GM19372 (cell line): ENCODE measurements around the gene COL1A1.

Source experiments
- ATAC-seq: cut with Tn5 transposase; IDR thresholded peaks from one replicate; pipeline ENCODE4 v1.9.1; 2021; ENCODE audit warnings: mild to moderate bottlenecking, low read depth, moderate library complexity; ENCODE audit not compliant: unreplicated experiment

The COL1A1 gene

GRCh38 chr17:50203086-50203485, 1.7 kb upstream of the COL1A1 start:
- ATAC-seq, result no peak

DNA sequence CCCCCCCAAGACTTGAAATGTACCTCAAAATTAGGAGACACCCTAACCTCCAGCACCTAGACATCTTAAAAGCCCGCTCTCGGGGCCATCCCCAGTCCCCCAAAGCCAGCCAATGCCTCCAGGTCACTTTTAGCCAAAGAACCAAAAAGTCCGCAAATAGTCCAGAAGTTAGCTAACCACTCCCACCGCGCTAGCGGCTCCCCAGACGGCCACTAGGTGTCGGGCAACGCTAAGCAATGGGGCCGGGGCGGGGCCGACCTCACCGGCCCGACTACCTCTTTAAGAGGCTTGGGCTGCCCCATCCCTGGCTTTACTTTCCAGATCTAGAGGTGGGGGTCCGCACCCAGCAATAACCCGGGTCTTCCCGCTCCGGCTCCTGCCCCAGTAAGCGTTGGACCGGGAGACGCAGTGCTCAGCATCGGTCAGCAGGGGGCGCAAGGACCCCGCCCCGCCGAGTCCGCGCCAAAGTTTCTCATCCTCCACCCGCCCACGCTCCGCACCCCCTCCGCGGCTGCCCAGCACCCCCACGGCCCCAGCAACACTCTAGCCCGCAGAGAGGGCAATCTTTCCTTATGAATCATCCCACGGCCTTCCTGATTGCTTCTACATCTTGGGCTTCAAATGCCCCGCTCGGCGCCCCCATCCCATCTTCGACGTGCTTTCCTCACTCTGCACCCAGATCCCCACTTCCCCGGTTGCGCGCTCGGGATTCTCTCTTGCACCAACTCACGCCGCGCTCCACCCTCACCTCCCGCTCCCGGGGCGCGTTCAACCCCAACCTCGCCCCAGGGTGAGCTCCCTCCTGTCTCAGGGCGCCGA, 765 bp downstream of the COL1A1 start:
- peak; percentile 63 for ATAC-seq

DNA sequence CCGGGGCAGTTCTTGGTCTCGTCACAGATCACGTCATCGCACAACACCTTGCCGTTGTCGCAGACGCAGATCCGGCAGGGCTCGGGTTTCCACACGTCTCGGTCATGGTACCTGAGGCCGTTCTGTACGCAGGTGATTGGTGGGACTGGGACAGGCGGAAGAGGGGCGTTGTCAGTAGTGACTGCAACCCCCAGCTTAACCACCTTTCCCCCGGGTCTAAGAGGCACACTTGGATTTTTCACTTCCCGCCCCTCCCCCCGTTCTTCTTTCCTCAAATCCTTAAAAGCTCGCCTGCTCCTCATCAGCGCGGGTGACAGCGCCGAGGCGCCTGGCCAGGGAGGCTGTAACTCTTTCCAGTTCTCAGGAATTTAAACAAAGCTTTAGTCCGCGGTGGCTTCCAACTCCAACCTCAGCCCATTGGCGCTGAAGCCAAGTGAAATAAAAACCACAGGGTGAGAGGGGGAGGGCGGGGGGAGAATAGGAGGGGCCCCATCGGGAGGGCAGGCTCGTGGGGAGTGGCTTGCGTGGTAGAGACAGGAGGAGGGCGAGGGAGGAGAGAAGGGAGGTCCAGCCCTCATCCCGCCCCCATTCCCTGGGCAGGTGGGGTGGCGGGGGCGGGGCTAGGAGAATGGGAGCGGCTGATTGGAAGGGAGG, 1.5 kb downstream of the COL1A1 start:
- ATAC-seq, result peak; percentile 54

- no peak for ATAC-seq
Observed at GRCh38 chr17:50199211-50199802, 2.1 kb downstream of the COL1A1 start.

GRCh38 chr17:50198026-50198669, 3.3 kb downstream of the COL1A1 start:
- no peak for ATAC-seq

GRCh38 chr17:50196826-50197225, 4.6 kb downstream of the COL1A1 start:
- ATAC-seq, result no peak

- ATAC-seq, result no peak
Observed at GRCh38 chr17:50196036-50196435, 5.4 kb downstream of the COL1A1 start.

DNA sequence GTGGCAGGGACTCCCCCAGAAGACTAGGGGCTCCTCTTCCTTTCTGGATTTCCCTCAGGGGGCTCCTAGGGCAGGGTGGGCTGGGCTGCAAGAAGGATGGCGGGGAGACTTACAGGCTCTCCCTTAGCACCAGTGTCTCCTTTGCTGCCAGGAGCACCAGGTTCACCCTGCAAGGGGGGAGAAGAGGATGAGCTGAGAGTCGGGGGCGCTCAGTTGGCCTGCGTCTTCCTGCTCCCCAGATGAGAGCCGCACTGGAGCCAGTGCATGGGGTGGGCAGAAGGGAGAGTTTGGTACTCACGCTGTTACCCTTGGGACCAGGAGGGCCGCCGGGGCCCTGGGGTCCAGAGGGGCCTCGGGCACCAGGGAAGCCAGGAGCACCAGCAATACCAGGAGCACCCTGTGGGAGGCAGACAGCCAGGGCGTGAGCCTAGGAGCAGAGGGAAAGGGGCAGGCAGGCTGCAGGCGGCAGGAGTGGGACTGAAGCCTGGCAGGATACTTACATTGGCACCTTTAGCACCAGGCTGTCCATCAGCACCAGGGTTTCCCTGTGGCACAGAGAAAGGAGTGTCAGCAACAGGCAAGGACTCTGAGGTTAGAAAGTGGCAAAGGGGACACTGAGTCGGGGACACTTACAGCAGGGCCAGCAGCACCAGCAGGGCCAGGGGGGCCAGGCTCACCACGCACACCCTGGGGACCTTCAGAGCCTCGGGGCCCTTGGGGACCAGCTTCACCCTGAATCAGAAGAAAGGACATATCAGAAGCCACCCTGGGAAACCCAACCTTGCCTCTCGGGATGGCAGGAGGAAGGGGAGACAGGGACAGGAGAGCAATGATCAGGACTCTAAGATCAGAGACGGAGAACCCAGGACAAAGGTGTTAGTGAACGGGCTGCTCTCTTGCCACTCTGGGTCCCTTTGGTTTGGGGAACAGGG, 6.2 kb downstream of the COL1A1 start:
- no peak for ATAC-seq

- no peak for ATAC-seq
Observed at GRCh38 chr17:50194140-50194933, 7.1 kb downstream of the COL1A1 start.

GRCh38 chr17:50192618-50193291, 8.7 kb downstream of the COL1A1 start:
- ATAC-seq, result no peak

DNA sequence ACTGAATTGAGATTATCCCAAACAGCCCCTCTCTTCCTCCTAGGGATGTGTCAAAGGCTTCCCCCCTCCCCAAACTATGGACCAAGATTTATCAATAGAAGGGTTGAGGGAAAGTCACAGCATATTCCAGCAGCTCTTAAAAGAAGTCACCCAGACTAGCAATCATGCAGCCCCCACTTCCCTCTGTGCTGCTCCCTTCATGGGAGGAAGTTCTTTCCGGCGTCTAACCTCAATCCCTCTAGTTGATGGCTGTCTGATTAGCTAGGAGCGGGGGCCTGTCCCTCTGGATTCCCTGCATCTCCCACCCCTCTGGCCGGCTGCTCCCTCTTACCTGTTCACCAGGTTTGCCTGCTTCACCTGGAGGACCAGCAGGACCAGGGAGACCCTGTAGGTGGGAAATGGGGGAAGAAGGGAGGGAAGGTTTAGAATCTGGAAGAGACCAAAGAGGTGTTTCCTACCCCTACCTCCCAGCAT, 9.2 kb downstream of the COL1A1 start:
- ATAC-seq, result no peak

DNA sequence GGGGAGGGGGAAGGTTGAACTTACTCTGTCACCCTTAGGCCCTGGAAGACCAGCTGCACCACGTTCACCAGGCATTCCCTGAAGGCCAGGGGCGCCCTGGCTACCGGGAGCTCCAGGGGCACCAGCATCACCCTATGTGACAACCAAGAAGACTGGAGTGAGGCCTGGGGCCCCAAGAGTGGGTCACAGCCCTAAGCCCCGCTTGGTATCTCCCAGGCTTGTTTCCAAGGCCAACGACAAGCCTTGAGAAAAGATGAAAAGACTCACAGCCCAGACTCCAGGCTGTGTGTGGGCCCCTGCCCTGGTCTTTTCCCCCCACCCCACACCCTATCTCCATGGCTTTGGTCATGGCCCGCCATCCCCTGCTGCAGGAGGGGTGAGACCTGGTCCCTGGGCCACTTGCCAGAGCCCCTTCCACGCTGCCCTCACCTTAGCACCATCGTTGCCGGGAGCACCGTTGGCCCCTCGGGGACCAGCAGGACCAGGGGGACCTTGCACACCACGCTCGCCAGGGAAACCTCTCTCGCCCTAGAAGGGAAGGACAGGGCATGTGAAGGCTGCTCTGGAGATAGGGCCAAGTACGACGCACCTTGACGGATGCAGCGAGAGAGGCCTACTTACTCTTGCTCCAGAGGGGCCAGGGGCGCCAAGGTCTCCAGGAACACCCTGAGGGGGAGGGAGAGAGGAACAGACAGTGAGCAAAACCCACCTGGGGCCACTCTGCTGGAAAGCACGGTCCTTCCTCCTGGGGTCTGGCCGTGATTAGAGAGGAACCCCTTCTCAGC, 9.9 kb downstream of the COL1A1 start:
- ATAC-seq, result no peak

DNA sequence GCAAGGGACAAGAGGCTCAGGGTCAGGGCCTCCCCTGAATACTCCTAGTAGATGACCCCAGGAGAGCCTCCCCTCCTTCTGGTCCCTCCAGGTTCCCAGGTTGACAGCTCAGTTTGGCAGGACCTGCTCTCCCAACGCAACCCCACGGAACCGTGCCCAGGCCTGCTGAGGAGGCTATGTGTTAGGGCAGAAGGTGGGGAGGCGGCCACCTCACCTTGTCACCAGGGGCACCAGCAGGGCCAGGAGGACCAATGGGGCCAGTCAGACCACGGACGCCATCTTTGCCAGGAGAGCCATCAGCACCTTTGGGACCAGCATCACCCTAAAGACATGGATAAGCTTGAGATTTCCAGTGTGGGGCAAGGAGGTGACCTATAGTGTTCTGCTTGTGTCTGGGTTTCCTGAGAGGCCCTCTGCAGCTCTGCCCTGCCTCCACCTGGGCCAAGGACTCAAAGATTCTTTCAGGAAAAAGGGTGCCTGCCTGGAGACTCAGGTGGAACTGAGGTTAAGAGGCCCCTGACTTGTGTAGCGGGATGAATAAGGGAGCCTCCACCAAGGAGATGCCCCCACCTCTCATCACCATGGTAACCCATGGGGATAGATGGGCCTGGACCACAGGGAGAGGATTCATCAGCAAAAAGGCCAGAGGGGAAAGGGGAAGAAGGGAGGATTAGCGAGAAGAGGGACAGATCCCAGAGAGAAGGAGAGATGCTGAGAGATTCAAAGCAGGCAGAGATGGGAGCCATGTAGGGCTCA, 10.7 kb downstream of the COL1A1 start:
- no peak for ATAC-seq

DNA sequence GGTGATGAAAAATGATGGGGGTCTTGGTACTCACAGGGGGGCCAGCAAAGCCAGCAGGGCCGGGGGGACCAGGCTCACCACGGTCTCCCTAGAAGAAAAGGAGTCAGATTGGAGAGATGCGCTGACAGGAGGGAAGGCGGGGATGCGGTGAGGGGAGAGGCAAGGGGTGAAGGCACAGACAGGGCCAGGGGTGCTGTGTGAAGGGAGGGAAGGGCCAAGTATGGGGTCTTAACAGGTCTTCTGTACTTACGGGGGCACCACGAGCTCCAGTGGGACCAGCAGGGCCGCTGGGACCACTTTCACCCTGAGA, 11.2 kb downstream of the COL1A1 start:
- ATAC-seq, result no peak

- no peak for ATAC-seq
Observed at GRCh38 chr17:50189550-50190292, 11.7 kb downstream of the COL1A1 start.

- ATAC-seq, result no peak
Observed at GRCh38 chr17:50188921-50189549, 12.4 kb downstream of the COL1A1 start.
